ENCODE results near the gene RHOV. TPM values are rescaled to one million over a fixed set of nuclear protein-coding genes. Genes with fewer than 3 reads are reported as not detected.
A peak's percentile ranks its signal among the peaks of the same experiment; 100 is the strongest.

Gene RHOV
- total RNA-seq, 1 donor from 2014 or later = 7.1 TPM

DNA sequence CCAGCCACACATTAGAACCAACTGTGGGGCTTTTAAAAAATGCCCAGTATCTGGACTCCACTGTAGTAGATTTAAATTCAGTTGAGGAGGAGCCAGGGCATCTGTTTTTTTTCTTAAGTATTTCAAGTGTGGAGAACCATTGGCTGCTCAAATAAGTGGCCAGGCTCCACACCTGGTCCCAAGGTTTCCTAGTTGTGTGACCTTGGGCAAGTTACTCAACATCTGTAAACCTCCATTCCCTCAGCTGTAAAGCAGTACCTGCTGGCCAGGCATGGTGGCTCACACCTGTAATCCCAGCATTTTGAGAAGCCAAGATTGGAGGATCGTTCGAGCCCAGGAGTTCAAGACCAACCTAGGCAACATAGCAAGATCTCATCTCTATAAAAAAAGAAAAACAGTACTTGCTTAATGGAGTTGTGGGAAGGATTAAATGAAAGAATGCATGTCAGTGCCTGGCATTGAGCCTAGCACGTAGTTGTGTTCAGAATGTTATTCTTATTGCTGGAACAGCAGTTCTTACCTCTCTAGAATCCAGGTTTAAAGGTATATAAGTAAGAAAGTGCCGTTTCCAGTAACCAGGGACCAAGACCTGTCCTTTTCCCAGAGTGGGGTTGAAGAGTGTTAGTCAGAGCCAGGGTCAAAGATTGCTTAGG is 47.5 kb downstream of the RHOV start:
- H3K27me3 ChIP-seq (ENCODE audit: control insufficient read depth, insufficient read depth, low read length) = no peaks in the 10 kb centered on the region
- no peaks in the 10 kb centered on the region for H3K36me3 ChIP-seq (ENCODE audit: control insufficient read depth, insufficient read depth, low read length)
- no peak for TF ChIP-seq CTCF (IDR thresholded peaks at IDR 0.05; ENCODE audit: insufficient read depth, low read length, severe bottlenecking)
- H3K4me3 ChIP-seq (ENCODE audit: low read depth, low read length) = no peak overlapping the region
- no peak for DNase-seq (ENCODE audit: low read depth)
- no peak for FAIRE-seq

- DNase-seq (ENCODE audit: low read depth) = peak; percentile 40
- H3K4me3 ChIP-seq (ENCODE audit: low read depth, low read length) = no peak overlapping the region
- no peak for TF ChIP-seq CTCF (IDR thresholded peaks at IDR 0.05; ENCODE audit: insufficient read depth, low read length, severe bottlenecking)
These were observed 48.2 kb downstream of the RHOV start for GRCh38 chr15:40825661-40826422.

GRCh38 chr15:40823572-40824343 is 50.3 kb downstream of the RHOV start:
- Histone ChIP-seq H3K4me3 (ENCODE audit: low read depth, low read length) (no peak overlapping the region), H3K27me3 (ENCODE audit: control insufficient read depth, insufficient read depth, low read length) (no peaks in the 10 kb centered on the region), H3K36me3 (ENCODE audit: control insufficient read depth, insufficient read depth, low read length) (no peaks in the 10 kb centered on the region)
- DNase-seq (ENCODE audit: low read depth) = peak; percentile 94
- no peak for TF ChIP-seq CTCF (IDR thresholded peaks at IDR 0.05; ENCODE audit: insufficient read depth, low read length, severe bottlenecking)
- no peak for FAIRE-seq

More at GRCh38 chr15:40825661-40826422, 48.2 kb downstream of the RHOV start:
- Histone ChIP-seq H3K27me3 (ENCODE audit: control insufficient read depth, insufficient read depth, low read length) (no peaks in the 10 kb centered on the region), H3K36me3 (ENCODE audit: control insufficient read depth, insufficient read depth, low read length) (no peaks in the 10 kb centered on the region)
- no peak for FAIRE-seq

Other genes starting within 250 kb of the RHOV start
- 0.53 and 0.64 TPM in 2 replicates for gene RAD51, start 179.1 kb downstream of the RHOV start, total RNA-seq
- 15.0 and 20.1 TPM in 2 replicates for gene RMDN3, start 119.0 kb downstream of the RHOV start, total RNA-seq
- gene GCHFR, start 110.2 kb downstream of the RHOV start, total RNA-seq = 12.4 and 13.8 TPM in 2 replicates
- 1.8 and 2.7 TPM in 2 replicates for gene C15orf62, start 104.3 kb downstream of the RHOV start, total RNA-seq
- 30.3 and 34.0 TPM in 2 replicates for gene ZFYVE19, start 67.1 kb downstream of the RHOV start, total RNA-seq
- gene DNAJC17, start 66.8 kb downstream of the RHOV start, total RNA-seq = 21.1 and 30.7 TPM in 2 replicates
- gene PPP1R14D, start 45.5 kb downstream of the RHOV start, total RNA-seq = not detected in 2 replicates
- 145 and 191 TPM in 2 replicates for gene SPINT1, start 30.2 kb downstream of the RHOV start, total RNA-seq
- 26.3 and 30.6 TPM in 2 replicates for gene VPS18, start 20.2 kb upstream of the RHOV start, total RNA-seq
- 0.13 TPM in 1 of 2 replicates, not detected in the other for gene DLL4, start 55.1 kb upstream of the RHOV start, total RNA-seq
- 24.7 and 59.8 TPM in 2 replicates for gene CHAC1, start 79.2 kb upstream of the RHOV start, total RNA-seq
- gene INO80, start 242.0 kb upstream of the RHOV start, total RNA-seq = 18.1 and 23.7 TPM in 2 replicates

All from bronchial epithelial cell (primary cell).